Stomach (tissue), 9 donors: ENCODE measurements around the gene COQ8B. TPM values are rescaled to one million over a fixed set of nuclear protein-coding genes. Genes with fewer than 3 reads are reported as not detected.

Experiments
- DNase-seq, 2 donors: peaks; one replicate each; pipeline versions ENCODE4 v3.0.0 to v3.0.0-alpha.2; 2013 to 2019
- H3K27ac ChIP-seq, 5 donors: fragments of 200-600 bp in 4 of 5; sonication (generic) in 4 of 5; one replicate each; pipeline ENCODE4 v1.5.1; 2013 to 2019; ENCODE audit warnings: mild to moderate bottlenecking in 1 of 5, moderate library complexity in 1 of 5
- H3K27me3 ChIP-seq, 3 donors: fragments of 200-600 bp; sonication (generic); one replicate each; pipeline ENCODE4 v1.5.1; 2017 to 2019; ENCODE audit warnings: mixed run types in 1 of 3
- H3K36me3 ChIP-seq, 4 donors: fragments of 200-600 bp; sonication (generic); 1 replicate in 3 of 4; 2 replicates in 1 of 4; pipeline ENCODE4 v1.5.1; 2016 to 2019
- H3K4me1 ChIP-seq, 4 donors: fragments of 200-600 bp; sonication (generic); one replicate each; pipeline ENCODE4 v1.5.1; 2016 to 2019
- H3K4me3 ChIP-seq, 4 donors: fragments of 200-600 bp; sonication (generic) in 3 of 4; one replicate each; pipeline ENCODE4 v1.5.1; 2016 to 2019; ENCODE audit warnings: mild to moderate bottlenecking in 1 of 4
- H3K9me3 ChIP-seq, 4 donors: fragments of 200-600 bp; sonication (generic); one replicate each; pipeline ENCODE4 v1.5.1; 2016 to 2019
- CTCF ChIP-seq, 7 experiments: fragments of 450-650 bp in 4 of 7; fragments of 200-600 bp in 3 of 7; sonication (generic) in 3 of 7; IDR thresholded peaks; one replicate each; pipeline ENCODE4 v1.5.1; 2016 to 2019; ENCODE audit warnings: antibody characterized with exemption in 7 of 7, control low read depth in 2 of 7, mild to moderate bottlenecking in 1 of 7
- EP300 ChIP-seq: sonication (generic); formaldehyde crosslinking; IDR thresholded peaks from one replicate; pipeline ENCODE4 v1.6.1; 2017; ENCODE audit warnings: antibody characterized with exemption
- POLR2A ChIP-seq, 4 donors: fragments of 450-650 bp; IDR thresholded peaks; one replicate each; pipeline ENCODE4 v1.6.1; 2016; ENCODE audit warnings: antibody characterized with exemption in 4 of 4, control low read depth in 2 of 4, mild to moderate bottlenecking in 1 of 4, moderate library complexity in 1 of 4
- POLR2AphosphoS5 ChIP-seq, 3 donors: sonication (generic); formaldehyde crosslinking; IDR thresholded peaks; one replicate each; pipeline ENCODE4 v1.6.1; 2016; ENCODE audit warnings: antibody characterized with exemption in 3 of 3
- WGBS, 5 donors: extraction: QIAGEN DNeasy Blood & Tissue Kit in 3 of 5; methylation state at CpG; one replicate each; pipeline versions ENCODE4 v1.1.5 to v1.1.7; 2013 to 2018; 5-methylcytosine and 5-hydroxymethylcytosine counted together
- intact Hi-C: fragments of 100-400 bp; cut with DNase I; formaldehyde crosslinking; loops from one replicate; pipeline ENCODE4 v1.15.1; 2023; ENCODE audit warnings: low total_unique reads
- polyA plus RNA-seq, 3 donors: library from polyadenylated mRNA; stranded (reverse); fragments of 200-250 nt; gene quantifications; one replicate each; pipeline ENCODE4 v1.2.3, GENCODE V29; 2013
- total RNA-seq, 5 donors: library from RNA; depleted of rRNA; stranded (reverse); fragments of >200 nt; gene quantifications; one replicate each; pipeline versions ENCODE4 v1.1.0 to v1.2.3, GENCODE V29; 2014 to 2016
- donor health status: healthy with polysubstance abuse.
- donor health status: Bipolar disorder and iron deficiency.
- donor health status: healthy.

COQ8B gene
- total and polyA plus RNA-seq, 8 donors, result 26.9 to 91.5 (median 41.9) TPM

DNA sequence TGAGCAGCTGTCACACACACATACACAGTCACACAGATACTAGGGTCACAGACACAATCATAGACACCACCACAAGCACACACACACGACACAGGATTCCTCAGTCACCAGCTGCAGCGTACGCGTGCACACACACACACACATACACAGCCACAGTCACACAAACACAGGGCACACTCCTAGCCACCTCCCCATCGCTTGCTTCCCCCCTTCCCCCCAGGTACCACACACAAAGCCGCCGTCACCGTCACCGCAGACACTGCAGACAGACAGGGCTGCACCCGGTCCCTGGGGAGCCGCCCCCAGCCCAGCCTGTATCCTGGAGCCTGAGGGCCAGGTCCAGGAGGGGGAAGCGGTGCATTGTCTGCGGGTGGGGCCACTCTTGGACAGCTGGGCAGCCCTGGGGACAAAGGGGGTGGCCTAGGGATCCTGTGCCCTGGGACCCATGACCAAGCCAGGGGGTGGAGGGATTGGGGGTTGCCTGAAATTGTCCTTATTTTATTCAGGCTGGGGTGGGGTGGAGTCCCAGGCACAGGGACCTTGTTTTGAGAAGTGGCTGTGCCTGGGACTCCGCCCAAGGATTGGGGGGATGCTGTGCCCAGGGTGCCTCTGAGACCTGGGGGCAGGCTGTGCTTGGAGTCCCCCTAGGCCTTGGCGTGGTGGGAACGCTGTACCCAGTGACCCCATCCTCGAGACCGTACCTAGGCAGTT is 27.2 kb downstream of the COQ8B start:
- H3K36me3 ChIP-seq, result peaks cover 17 to 55% (median 54%) of the 10 kb centered on the region in 4 donors
- 44 to 68% (median 63%) methylated on average over 5 to 18 of the region's 18 CpGs for WGBS, 5 donors
- no peaks in the 10 kb centered on the region for H3K9me3 ChIP-seq
- H3K27me3 ChIP-seq, result no peaks in the 10 kb centered on the region
- H3K4me1 ChIP-seq, result peaks cover 25 to 51% (median 38%) of the 10 kb centered on the region in 4 donors
- peak overlapping the region; percentile 52 to 93 (median 87) for H3K27ac ChIP-seq
- H3K4me3 ChIP-seq, result peak overlapping the region; percentile 59 to 74 (median 69)
- no peak for TF ChIP-seq EP300
- no peak for TF ChIP-seq CTCF (IDR thresholded peaks at IDR 0.05)
- TF ChIP-seq POLR2A (IDR thresholded peaks at IDR 0.05), result no peak
- no peak for TF ChIP-seq POLR2AphosphoS5 (IDR thresholded peaks at IDR 0.05)
- DNase-seq, result peak in 1 of 2 donors; percentile 62
- intact Hi-C loops, result no loop called here

GRCh38 chr19:40688987-40689338 is 27.7 kb downstream of the COQ8B start:
- Histone ChIP-seq H3K36me3 (peaks cover 17 to 55% (median 53%) of the 10 kb centered on the region in 4 donors), H3K4me1 (peaks cover 25 to 51% (median 38%) of the 10 kb centered on the region in 4 donors), H3K27ac (peak overlapping the region in 4 of 5 donors; percentile 84 to 93 (median 88)), H3K4me3 (peak overlapping the region; percentile 59 to 74 (median 69)), H3K27me3 (no peaks in the 10 kb centered on the region), H3K9me3 (no peaks in the 10 kb centered on the region)
- 55 to 82% (median 74%) methylated on average over 4 of the region's 4 CpGs for WGBS, 5 donors
- DNase-seq, result no peak
- intact Hi-C loops, result no loop called here
- no peak for TF ChIP-seq EP300
- no peak for TF ChIP-seq POLR2AphosphoS5 (IDR thresholded peaks at IDR 0.05)
- TF ChIP-seq POLR2A (IDR thresholded peaks at IDR 0.05), result no peak
- TF ChIP-seq CTCF (IDR thresholded peaks at IDR 0.05), result no peak

DNA sequence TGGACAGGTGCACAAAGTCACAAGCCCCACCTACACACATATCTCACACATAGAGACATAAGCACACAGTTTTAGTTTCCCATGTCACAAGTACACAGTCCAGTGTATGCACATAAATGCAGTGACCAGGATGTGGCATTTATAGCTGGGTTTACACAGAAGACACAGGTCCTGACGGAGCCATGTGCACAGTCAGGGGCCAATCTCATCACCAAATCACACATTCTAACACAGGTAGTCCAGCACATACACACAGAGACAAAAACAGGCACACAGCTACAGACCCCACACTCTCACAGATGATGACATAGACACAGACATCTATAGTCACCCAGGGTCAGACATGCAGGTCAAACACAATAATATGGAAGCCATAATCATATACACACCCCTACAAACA is 28.4 kb downstream of the COQ8B start:
- no peak for DNase-seq
- Histone ChIP-seq H3K4me3 (peak overlapping the region in 3 of 4 donors; percentile 59 to 74 (median 70)), H3K9me3 (no peaks in the 10 kb centered on the region), H3K4me1 (peaks cover 25 to 51% (median 38%) of the 10 kb centered on the region in 4 donors), H3K36me3 (peaks cover 17 to 55% (median 52%) of the 10 kb centered on the region in 4 donors), H3K27me3 (no peaks in the 10 kb centered on the region), H3K27ac (peak overlapping the region in 4 of 5 donors; percentile 45 to 93 (median 70))
- no peak for TF ChIP-seq POLR2AphosphoS5 (IDR thresholded peaks at IDR 0.05)
- TF ChIP-seq EP300, result no peak
- no peak for TF ChIP-seq CTCF (IDR thresholded peaks at IDR 0.05)
- TF ChIP-seq POLR2A (IDR thresholded peaks at IDR 0.05), result no peak
- 60 to 86% (median 70%) methylated on average over 1 of the region's 1 CpG for WGBS, 5 donors
- intact Hi-C loops, result no loop called here

GRCh38 chr19:40687525-40688016 is 29.1 kb downstream of the COQ8B start:
- peak overlapping the region in 4 of 5 donors; percentile 45 to 93 (median 70) for H3K27ac ChIP-seq
- WGBS, 5 donors, result 39 to 53% (median 51%) methylated on average over 11 to 12 of the region's 12 CpGs
- H3K9me3 ChIP-seq, result no peaks in the 10 kb centered on the region
- H3K27me3 ChIP-seq, result no peaks in the 10 kb centered on the region
- H3K4me3 ChIP-seq, result peak overlapping the region in 2 of 4 donors; percentile 70 to 74
- peaks cover 21 to 55% (median 52%) of the 10 kb centered on the region in 4 donors for H3K36me3 ChIP-seq
- peaks cover 25 to 54% (median 38%) of the 10 kb centered on the region in 4 donors for H3K4me1 ChIP-seq
- intact Hi-C loops, result no loop called here
- peak in 1 of 3 donors; percentile 47 for TF ChIP-seq POLR2AphosphoS5 (IDR thresholded peaks at IDR 0.05)
- no peak for TF ChIP-seq CTCF (IDR thresholded peaks at IDR 0.05)
- TF ChIP-seq EP300, result no peak
- TF ChIP-seq POLR2A (IDR thresholded peaks at IDR 0.05), result no peak
- DNase-seq, result peak; percentile 75 to 85
